SKM-1 treated with dmso at 0.1 percent for 144 hours (cell line): ENCODE data around the gene NEUROG1.

Source experiments
- DNase-seq: peaks from one replicate; lab custom pipeline; 2025; ENCODE audit not compliant: unreplicated experiment; lab: John Stamatoyannopoulos, UW

Gene NEUROG1

GRCh38 chr5:135565266-135565665, 29.5 kb upstream of the NEUROG1 start:
- no peak for DNase-seq

GRCh38 chr5:135564331-135564730, 28.6 kb upstream of the NEUROG1 start:
- no peak for DNase-seq

DNA sequence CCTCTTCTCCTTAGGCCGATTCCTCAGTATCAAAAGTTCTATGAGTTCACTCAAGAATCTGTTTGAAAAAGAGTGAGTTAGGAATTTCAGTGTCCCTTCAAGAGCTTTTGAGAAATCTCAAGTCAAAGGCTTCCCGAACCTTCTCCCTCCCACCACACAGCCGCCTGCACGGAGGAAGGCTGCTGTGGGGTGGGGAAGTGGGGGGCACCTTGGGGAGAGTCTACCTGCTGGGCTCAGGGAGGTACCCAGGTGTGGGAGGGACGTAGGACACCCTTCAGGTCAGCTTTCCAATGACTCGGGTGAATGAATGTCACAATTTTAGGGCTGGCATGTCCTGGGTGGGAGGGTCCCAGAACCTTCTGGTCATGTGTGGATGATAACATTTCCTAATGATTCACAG, 25.5 kb upstream of the NEUROG1 start:
- no peak for DNase-seq

DNA sequence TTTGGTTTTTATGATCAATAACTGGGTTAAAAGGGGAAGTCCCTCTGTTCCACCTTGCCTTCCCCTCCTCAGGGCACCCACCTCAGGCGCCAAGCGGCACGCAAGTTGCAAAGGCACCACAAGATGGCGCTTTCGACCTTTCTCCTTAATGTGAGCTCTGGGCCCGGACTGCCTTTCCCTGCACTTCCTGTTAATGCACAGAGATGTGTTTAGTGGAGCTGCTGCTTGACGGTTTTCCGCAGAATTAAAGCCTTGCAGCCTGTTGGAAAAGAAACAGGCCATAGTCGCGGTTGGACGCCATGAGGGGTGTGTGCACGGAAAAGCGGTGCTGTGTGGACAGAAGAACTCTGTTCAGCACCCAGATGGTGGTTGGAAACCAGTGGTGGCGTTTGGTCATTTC, 25.1 kb upstream of the NEUROG1 start:
- DNase-seq = peak; percentile 90

DNA sequence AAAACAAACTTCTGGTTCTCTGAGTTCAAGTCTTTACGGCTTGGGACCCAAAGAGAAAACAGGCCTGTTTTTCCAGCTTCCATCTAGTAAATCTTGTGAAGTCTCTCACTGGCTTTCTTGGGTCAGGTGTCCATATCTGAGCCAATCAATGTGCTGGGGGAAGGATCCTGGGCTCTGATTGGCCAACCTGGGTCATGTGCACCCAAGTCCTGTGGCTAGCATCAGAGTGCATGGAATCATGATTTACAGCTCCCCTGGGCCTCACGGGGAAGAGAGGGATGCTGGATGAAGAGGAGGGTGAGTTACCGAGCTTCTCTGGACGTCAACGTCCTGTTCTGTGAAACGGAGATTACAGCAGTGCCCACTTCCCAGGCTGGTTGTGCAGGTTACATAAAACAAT, 23.6 kb upstream of the NEUROG1 start:
- DNase-seq = no peak

GRCh38 chr5:135557076-135557838, 21.5 kb upstream of the NEUROG1 start:
- no peak for DNase-seq

GRCh38 chr5:135556620-135557019, 20.9 kb upstream of the NEUROG1 start:
- no peak for DNase-seq

- no peak for DNase-seq
Observed at GRCh38 chr5:135555530-135555929, 19.8 kb upstream of the NEUROG1 start.

- DNase-seq = no peak
Observed at GRCh38 chr5:135553688-135554462, 18.1 kb upstream of the NEUROG1 start.

- DNase-seq = peak; percentile 35
Observed at GRCh38 chr5:135551593-135552447, 16.1 kb upstream of the NEUROG1 start.

GRCh38 chr5:135549413-135549812, 13.6 kb upstream of the NEUROG1 start:
- DNase-seq = no peak

DNA sequence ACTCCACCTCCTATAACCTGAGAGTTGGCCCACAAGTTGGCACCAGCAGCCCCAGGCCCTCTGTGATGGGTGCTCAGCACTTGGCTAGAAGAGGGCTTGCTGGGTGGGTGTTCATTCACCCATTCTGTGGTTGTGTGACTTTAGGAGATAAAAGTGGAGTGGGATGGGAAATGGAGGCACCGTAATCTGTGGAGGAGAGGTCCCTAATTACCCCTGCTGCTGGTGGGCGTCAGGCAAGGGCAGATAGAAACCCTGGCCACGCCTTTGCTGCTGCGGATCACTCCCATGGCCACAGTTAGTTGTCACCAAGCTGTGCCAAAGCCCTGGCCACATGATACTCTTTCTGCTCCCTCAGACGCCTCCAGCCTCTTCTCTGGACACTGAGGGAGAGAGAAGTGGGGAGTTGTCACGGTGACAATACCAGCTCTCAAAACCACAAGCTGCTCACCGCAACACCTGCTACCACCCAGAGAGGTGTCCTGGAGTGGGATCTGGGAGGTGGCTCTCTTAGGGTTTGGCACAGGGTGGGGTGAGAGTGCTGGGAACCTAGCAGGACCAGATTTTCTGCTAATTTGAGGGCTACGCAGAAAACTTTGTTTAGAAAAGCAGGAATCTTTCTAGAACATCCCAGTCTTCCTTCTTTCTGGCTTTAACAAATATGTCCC, 12.0 kb upstream of the NEUROG1 start:
- DNase-seq = no peak

- DNase-seq = no peak
Observed at GRCh38 chr5:135546912-135547311, 11.1 kb upstream of the NEUROG1 start.

GRCh38 chr5:135546101-135546500, 10.3 kb upstream of the NEUROG1 start:
- DNase-seq = no peak

GRCh38 chr5:135545099-135545498, 9.3 kb upstream of the NEUROG1 start:
- DNase-seq = no peak

- no peak for DNase-seq
Observed at GRCh38 chr5:135543485-135544304, 7.9 kb upstream of the NEUROG1 start.

DNA sequence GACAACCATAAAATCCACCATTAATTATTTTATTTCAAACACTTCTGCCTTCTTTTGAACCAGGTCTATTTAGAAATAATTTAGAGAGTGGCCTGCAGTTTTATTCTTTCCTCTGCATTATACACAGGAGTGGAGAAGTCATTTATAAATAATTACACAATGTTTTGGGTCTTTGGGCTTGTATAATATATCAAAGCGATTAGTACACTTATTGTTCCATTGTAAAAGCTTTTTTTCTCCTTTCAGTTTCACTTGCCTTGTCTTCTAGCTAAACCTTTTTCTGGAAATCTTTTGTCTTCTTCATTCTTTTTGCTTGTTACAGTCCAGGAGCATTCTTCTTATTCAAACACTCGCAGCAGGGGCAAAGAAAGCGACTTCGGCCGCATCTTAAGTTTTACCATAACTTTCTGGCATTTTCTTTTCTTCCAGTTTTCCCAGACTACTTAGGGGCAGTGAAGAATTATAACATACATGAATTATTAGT, 7.3 kb upstream of the NEUROG1 start:
- no peak for DNase-seq

DNA sequence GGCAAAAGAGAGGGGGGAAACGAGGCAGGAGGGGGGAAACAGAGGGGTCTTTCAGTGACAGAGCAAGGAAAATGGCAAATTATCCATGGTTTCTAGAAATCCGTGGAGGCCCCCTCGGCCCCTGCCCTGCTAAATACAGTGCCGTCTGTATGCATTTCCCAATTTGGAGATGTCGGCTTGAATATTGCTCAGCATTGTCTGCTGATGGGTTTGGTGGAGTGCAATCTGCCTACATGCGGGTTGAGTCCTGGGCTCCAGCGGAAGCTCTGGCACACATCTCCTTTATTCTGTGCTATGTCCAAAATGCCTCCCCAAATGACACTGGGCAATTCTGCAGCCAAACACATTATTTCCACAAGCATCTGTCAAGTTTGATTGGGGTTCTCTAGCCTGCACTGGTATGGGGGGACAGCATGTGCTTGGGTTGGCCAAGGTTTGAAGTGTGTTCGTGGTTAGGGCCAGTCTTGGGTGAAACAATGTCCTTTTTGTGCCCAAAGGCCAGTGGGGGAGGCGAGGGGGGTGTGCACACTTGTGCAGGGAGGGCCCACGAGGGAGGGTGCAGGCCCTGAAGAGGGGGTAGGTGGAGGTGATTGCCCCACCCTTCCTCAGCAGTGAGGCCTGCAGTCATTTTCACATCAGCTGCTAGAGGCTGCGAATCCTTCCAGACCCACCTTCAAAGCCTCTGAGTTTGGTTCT, 6.2 kb upstream of the NEUROG1 start:
- DNase-seq = no peak

GRCh38 chr5:135539430-135540005, 3.8 kb upstream of the NEUROG1 start:
- no peak for DNase-seq
